HCT116 (cell line): Measurements from ENCODE around the gene OR1S2. TPM values are rescaled to one million over a fixed set of nuclear protein-coding genes. Genes with fewer than 3 reads are reported as not detected.
"Not testable (repeated sequence)": the region's sequence is repeated elsewhere in the genome, so short reads cannot be mapped to it uniquely, and the experiment has no call there.

Experiments
- ATAC-seq: fragments of 200-7000 bp; cut with Tn5 transposase; 2 replicates; pipeline ENCODE4 v1.9.1; 2020; ENCODE audit warnings: mild to moderate bottlenecking, moderate library complexity
- BruUV-seq: library from RNA; stranded (reverse); fragments of 400-500 nt; replicated peaks from 2 replicates; lab custom pipeline; 2021; lab: Mats Ljungman, UMichigan
- CTCF ChIA-PET: fragments of 300-600 bp; sonication (Branson Sonifier 250); formaldehyde crosslinking; loops from one replicate; lab custom pipeline; 2021; ENCODE audit warnings: antibody characterized with exemption; lab: Charles Lee
- POLR2A ChIA-PET: fragments of 300-600, 350-600 bp; sonication (Branson Sonifier 250); formaldehyde crosslinking; loops from one replicate; lab custom pipeline; 2021; ENCODE audit warnings: antibody characterized with exemption; lab: Charles Lee
- RAD21 ChIA-PET, 2 experiments: fragments of 300-600 bp; sonication (Branson Sonifier 250); formaldehyde crosslinking; loops; one replicate each; lab custom pipeline; 2023; ENCODE audit warnings: low total read pairs in 2 of 2; ENCODE audit not compliant: uncharacterized antibody in 2 of 2, unreplicated experiment in 2 of 2, low non-redundant PET in 1 of 2; lab: Charles Lee
- DNase-seq: peaks from one replicate; pipeline ENCODE4 v3.0.0-alpha.2; 2010; ENCODE audit warnings: low read depth, low spot score
- H2AFZ ChIP-seq: fragments of 200-600 bp; shearing (Covaris generic), sonication (generic); 2 replicates; pipeline ENCODE4 v1.6.1; 2017; ENCODE audit warnings: low read depth, mixed run types, mixed read lengths, antibody characterized with exemption, low read length; ENCODE audit not compliant: poor library complexity, severe bottlenecking
- H3K27ac ChIP-seq: 2 replicates; pipeline ENCODE4 v1.5.1; 2012; ENCODE audit warnings: low read depth, low read length
- H3K27me3 ChIP-seq: fragments of 200-600 bp; sonication (generic); 2 replicates; pipeline ENCODE4 v1.6.1; 2016; ENCODE audit warnings: mixed run types, low read length, mixed read lengths; ENCODE audit not compliant: insufficient read depth
- H3K36me3 ChIP-seq, 2 experiments: fragments of 200-500 bp in 1 of 2; fragments of 200-600 bp in 1 of 2; sonication (Bioruptor generic) in 1 of 2; sonication (generic) in 1 of 2; 2 replicates each; pipeline versions ENCODE4 v1.5.1 to v1.6.1; 2014 to 2016; ENCODE audit warnings: low read length in 2 of 2, inconsistent platforms in 1 of 2, mixed read lengths in 1 of 2, mixed run types in 1 of 2; ENCODE audit not compliant: insufficient read depth in 2 of 2, control insufficient read depth in 1 of 2
- H3K4me1 ChIP-seq, 2 experiments: fragments of 200-600 bp in 1 of 2; sonication (generic) in 1 of 2; 2 replicates each; pipeline versions ENCODE4 v1.5.1 to v1.6.1; 2012 to 2017; ENCODE audit warnings: low read length in 2 of 2, inconsistent platforms in 1 of 2, mild to moderate bottlenecking in 1 of 2, mixed read lengths in 1 of 2, mixed run types in 1 of 2, moderate library complexity in 1 of 2; ENCODE audit not compliant: insufficient read depth in 2 of 2, control insufficient read depth in 1 of 2
- H3K4me2 ChIP-seq: fragments of 200-600 bp; sonication (generic); 2 replicates; pipeline ENCODE4 v1.6.1; 2017; ENCODE audit warnings: mixed run types, low read length, mixed read lengths
- H3K4me3 ChIP-seq, 2 experiments: fragments of 200-600 bp in 1 of 2; sonication (generic) in 1 of 2; replicated peaks in 1 of 2; 2 replicates each; pipeline ENCODE4 v1.5.1; 2011 to 2016; ENCODE audit warnings: low read length in 2 of 2, control low read depth in 1 of 2, low read depth in 1 of 2, mild to moderate bottlenecking in 1 of 2, mixed read lengths in 1 of 2, mixed run types in 1 of 2
- H3K79me2 ChIP-seq: fragments of 200-600 bp; sonication (generic); 2 replicates; pipeline ENCODE4 v1.6.1; 2017; ENCODE audit warnings: mild to moderate bottlenecking, mixed run types, low read length, moderate library complexity, mixed read lengths; ENCODE audit not compliant: insufficient read depth
- H3K9ac ChIP-seq: fragments of 200-600 bp; sonication (generic); 2 replicates; pipeline ENCODE4 v1.6.1; 2016; ENCODE audit warnings: low read length, mixed read lengths
- H3K9me2 ChIP-seq: fragments of 200-600 bp; sonication (generic), shearing (Covaris generic); 2 replicates; pipeline ENCODE4 v1.6.1; 2017; ENCODE audit warnings: mixed run types, mild to moderate bottlenecking, moderate library complexity; ENCODE audit not compliant: insufficient read depth
- H3K9me3 ChIP-seq, 2 experiments: fragments of 200-500 bp in 1 of 2; fragments of 200-600 bp in 1 of 2; sonication (Bioruptor generic) in 1 of 2; sonication (generic) in 1 of 2; 2 replicates each; pipeline ENCODE4 v1.6.1; 2014 to 2017; ENCODE audit warnings: low read length in 2 of 2, mixed read lengths in 2 of 2, inconsistent platforms in 1 of 2, low read depth in 1 of 2, mild to moderate bottlenecking in 1 of 2, mixed run types in 1 of 2, moderate library complexity in 1 of 2; ENCODE audit not compliant: control insufficient read depth in 1 of 2, insufficient read depth in 1 of 2
- H4K20me1 ChIP-seq: fragments of 200-600 bp; sonication (generic), shearing (Covaris generic); 2 replicates; pipeline ENCODE4 v1.6.1; 2017; ENCODE audit warnings: mixed run types, mild to moderate bottlenecking, moderate library complexity; ENCODE audit not compliant: insufficient read depth
- ATF3 ChIP-seq: IDR thresholded peaks from 2 replicates; pipeline ENCODE4 v1.6.1; 2012
- REST ChIP-seq: IDR thresholded peaks from 2 replicates; pipeline ENCODE4 v1.6.1; 2012; ENCODE audit warnings: low read depth
- SRF ChIP-seq: IDR thresholded peaks from 2 replicates; pipeline ENCODE4 v1.6.1; 2012; ENCODE audit warnings: low read depth
- ZNF274 ChIP-seq: fragments of 200-500 bp; sonication (Bioruptor generic); IDR thresholded peaks from 2 replicates; pipeline ENCODE4 v1.6.1; 2014; ENCODE audit warnings: mild to moderate bottlenecking, low read depth, low read length, inconsistent platforms
- intact Hi-C: fragments of 100-400 bp; cut with micrococcal nuclease; formaldehyde crosslinking; loops from 2 replicates; pipeline ENCODE4 v1.10.0; 2022
- total RNA-seq: library from RNA; stranded (reverse); gene quantifications from one replicate; pipeline ENCODE4 v1.2.1, GENCODE V29; 2021; ENCODE audit not compliant: unreplicated experiment
- TF ChIP-seq, protein P1 (sequence below): IDR thresholded peaks from 2 replicates; pipeline ENCODE4 v1.6.1; 2011; ENCODE audit warnings: mild to moderate bottlenecking, low read length, moderate library complexity; ENCODE audit not compliant: insufficient replicate concordance; ENCODE audit errors: extremely low read depth

OR1S2 gene
- total RNA-seq, 1 experiment from 2014 or later = not detected

DNA sequence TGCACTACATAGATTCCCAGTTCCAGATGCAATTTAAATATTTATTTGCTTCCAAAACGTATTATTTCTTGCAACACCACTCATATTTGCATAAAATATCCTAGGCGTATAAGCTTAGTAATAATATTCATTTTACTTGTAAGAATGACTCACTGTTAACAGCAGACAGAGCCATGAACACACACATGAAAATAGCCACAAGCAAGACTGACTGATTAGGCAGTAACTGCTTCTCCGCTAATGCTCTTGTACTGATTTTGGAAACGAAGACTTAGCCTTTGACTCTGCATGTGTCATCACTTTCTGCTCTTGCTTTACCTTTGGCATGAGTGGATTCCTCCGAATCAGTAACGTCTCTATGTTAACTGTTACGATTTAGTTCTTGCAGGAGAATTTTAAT, 18.8 kb upstream of the OR1S2 start (continued):
- TF ChIP-seq, protein P1, sequence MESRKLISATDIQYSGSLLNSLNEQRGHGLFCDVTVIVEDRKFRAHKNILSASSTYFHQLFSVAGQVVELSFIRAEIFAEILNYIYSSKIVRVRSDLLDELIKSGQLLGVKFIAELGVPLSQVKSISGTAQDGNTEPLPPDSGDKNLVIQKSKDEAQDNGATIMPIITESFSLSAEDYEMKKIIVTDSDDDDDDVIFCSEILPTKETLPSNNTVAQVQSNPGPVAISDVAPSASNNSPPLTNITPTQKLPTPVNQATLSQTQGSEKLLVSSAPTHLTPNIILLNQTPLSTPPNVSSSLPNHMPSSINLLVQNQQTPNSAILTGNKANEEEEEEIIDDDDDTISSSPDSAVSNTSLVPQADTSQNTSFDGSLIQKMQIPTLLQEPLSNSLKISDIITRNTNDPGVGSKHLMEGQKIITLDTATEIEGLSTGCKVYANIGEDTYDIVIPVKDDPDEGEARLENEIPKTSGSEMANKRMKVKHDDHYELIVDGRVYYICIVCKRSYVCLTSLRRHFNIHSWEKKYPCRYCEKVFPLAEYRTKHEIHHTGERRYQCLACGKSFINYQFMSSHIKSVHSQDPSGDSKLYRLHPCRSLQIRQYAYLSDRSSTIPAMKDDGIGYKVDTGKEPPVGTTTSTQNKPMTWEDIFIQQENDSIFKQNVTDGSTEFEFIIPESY = no peak
- TF ChIP-seq SRF = no peak

- intact Hi-C loops = no loop called here
- DNase-seq = no peak
- Histone ChIP-seq H3K27ac (no peak overlapping the region), H3K79me2 (no peaks in the 10 kb centered on the region), H2AFZ (no peak overlapping the region), H3K36me3 (no peaks in the 10 kb centered on the region), H3K4me1 (no peaks in the 10 kb centered on the region), H3K9me2 (no peaks in the 10 kb centered on the region), H4K20me1 (no peaks in the 10 kb centered on the region; the same call in 1 of the 2 replicates), H3K27me3 (no peaks in the 10 kb centered on the region), H3K9ac (no peak overlapping the region), H3K4me2 (no peak overlapping the region), H3K9me3 (no peaks in the 10 kb centered on the region), H3K4me3 (no peak overlapping the region)
- TF ChIP-seq ZNF274 (no peak), SRF (no peak), ATF3 (no peak), REST (no peak)
- TF ChIP-seq, protein P1 = no peak
- RAD21 ChIA-PET = no interaction called here
- CTCF ChIA-PET = no interaction called here
- BruUV-seq = no TSS peak
- POLR2A ChIA-PET = no interaction called here
- ATAC-seq = no peak
These were observed 12.5 kb upstream of the OR1S2 start for GRCh38 chr11:58216476-58216875.

- H3K4me1 ChIP-seq, H3K27ac ChIP-seq, H3K79me2 ChIP-seq, ATAC-seq, BruUV-seq, RAD21 ChIA-PET, H2AFZ ChIP-seq, CTCF ChIA-PET, intact Hi-C loops, H3K9ac ChIP-seq, H3K4me3 ChIP-seq, POLR2A ChIA-PET, H3K27me3 ChIP-seq, H3K36me3 ChIP-seq, DNase-seq, H3K9me2 ChIP-seq, H4K20me1 ChIP-seq, H3K4me2 ChIP-seq, H3K9me3 ChIP-seq: not testable (repeated sequence)
These were observed 8.5 kb upstream of the OR1S2 start, which contains the start of gene OR1S1 for GRCh38 chr11:58212420-58212819. TSS of gene OR1S1 (plus strand) at chr11:58212720.
